A375 (cell line): ENCODE data around the gene AIFM2. TPM values are rescaled to one million over a fixed set of nuclear protein-coding genes. Genes with fewer than 3 reads are reported as not detected.

Source experiments
- total RNA-seq: library from RNA; depleted of rRNA; stranded (reverse); fragments of >200 nt; shearing (Covaris generic); gene quantifications from 2 replicates; pipeline ENCODE4 v1.2.3, GENCODE V29; 2014; rRNA removed

AIFM2 gene
- 5.1 and 5.5 TPM in 2 replicates for total RNA-seq

DNA sequence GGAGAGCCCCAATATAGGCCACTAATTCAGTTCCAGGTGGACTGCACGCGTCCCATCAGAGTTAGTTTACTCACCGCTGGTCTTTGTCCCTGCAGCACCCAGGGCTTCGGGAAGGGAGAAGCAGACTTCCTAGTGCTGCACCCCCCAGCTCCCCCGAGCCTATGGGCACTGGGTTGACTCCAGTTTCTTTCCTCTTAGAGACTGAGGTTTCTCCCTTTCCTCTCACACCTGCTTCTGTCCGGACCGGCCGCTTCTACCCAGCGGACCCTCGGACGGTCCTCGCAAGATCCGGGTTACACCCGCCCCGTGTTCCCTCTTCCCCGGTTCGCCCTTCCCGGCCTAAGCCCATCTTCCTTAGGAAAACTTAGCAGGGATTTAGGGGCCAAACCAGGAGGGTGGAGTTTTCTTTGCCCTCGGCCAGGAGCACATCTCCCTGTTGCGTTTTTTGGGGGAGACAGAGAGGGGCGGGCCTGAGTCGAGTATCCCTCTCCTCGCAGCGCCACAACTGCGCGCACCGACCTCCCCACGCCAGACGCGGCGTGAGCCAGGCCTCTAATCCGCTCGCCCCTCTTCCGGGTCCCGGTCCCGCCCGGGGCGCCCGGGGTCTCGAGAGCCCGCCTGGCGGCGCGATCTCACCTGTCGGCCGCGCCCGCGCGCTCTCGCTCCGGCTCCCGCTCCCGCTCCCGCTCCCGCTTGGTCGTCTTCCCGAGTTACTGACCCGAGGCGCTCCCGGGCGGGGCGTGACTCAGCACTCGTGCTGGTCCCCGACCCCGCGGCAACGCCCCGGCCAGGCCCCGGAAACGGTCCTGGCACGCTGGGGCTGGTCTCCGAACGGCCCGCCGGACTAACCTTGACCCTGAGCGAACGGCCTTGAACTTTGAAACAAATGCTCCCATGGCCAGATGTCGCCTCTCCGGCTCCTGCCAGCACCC is at the start of gene AIFM2:
Gene AIFM2 (minus strand): TSS at position 728 of the 932 bp plus-strand sequence. CDS start 8,741 bp downstream, outside the sequence.

DNA sequence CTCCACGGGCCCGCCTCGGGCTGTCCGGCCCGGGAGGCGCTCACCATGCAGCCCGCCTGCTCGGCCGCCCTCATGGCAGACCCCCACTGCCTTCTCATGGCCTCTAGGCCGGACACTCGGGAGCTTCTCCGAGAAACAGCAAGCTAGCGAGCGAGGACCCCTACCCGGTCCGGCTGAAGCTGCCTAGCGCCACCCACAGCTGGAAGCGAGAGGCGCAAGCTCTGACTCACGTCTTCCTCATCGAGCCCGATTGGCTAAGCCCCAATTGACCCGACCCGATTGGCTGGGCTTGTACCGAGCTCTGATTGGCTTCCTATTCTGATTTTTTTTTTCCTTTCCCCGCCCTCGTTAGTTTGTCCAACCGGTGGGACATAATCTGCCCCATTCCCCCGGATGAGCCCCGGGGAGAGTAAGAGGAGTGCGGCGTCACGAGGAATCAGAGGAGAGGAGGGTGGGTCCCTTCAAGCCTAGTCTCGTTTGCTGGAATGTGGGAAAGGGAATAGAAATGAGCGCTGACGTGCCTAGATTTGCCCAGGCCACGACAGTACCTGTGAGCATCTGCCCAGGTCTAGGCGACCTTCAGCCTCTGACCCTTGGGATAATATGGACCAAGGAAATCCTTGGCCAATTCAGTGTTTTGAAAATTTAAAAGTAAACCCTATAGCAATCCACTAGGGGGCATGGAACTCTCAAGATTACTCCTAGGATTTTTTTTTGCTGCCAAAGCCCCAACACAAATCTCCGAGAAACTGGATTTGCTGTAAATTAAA is 14.0 kb upstream of the AIFM2 start, which contains the start of gene TYSND1:
Gene TYSND1 (minus strand): TSS at position 212 of the 770 bp plus-strand sequence. CDS start 114 bp downstream, at position 98.

Other genes with a start within 250 kb of the AIFM2 start
- gene MACROH2A2, start 80.0 kb downstream of the AIFM2 start, total RNA-seq: 8.1 and 14.7 TPM in 2 replicates
- gene TYSND1, start 13.9 kb upstream of the AIFM2 start, total RNA-seq: 17.3 and 19.6 TPM in 2 replicates
- gene SAR1A, start 37.7 kb upstream of the AIFM2 start, total RNA-seq: 42.3 and 47.9 TPM in 2 replicates
- gene PPA1, start 100.6 kb upstream of the AIFM2 start, total RNA-seq: 98.0 and 107 TPM in 2 replicates
- gene NPFFR1, start 151.2 kb upstream of the AIFM2 start, total RNA-seq: not detected in 2 replicates
- gene LRRC20, start 249.8 kb upstream of the AIFM2 start, total RNA-seq: 2.3 and 2.4 TPM in 2 replicates